DND-41 (cell line): Measurements from ENCODE around the gene PID1.

Experiments
- ATAC-seq: fragments of 200-7000 bp; cut with Tn5 transposase; 3 replicates; pipeline ENCODE4 v1.9.1; 2021; ENCODE audit warnings: low read depth; ENCODE audit not compliant: insufficient read depth
- DNase-seq: peaks from one replicate; pipeline ENCODE4 v3.0.0-alpha.2; 2020
- H2AFZ ChIP-seq: 2 replicates; pipeline ENCODE4 v1.6.0; 2012; ENCODE audit warnings: low read depth, low read length
- H3K27ac ChIP-seq: 2 replicates; pipeline ENCODE4 v1.5.1; 2012; ENCODE audit warnings: low read length, inconsistent platforms
- H3K27me3 ChIP-seq: fragments of 200-600 bp; sonication (generic); 2 replicates; pipeline ENCODE4 v1.6.0; 2012; ENCODE audit warnings: low read length, mild to moderate bottlenecking, inconsistent platforms; ENCODE audit not compliant: insufficient read depth, poor library complexity
- H3K36me3 ChIP-seq: 2 replicates; pipeline ENCODE4 v1.5.1; 2012; ENCODE audit warnings: low read length, inconsistent platforms; ENCODE audit not compliant: insufficient read depth
- H3K4me1 ChIP-seq: 2 replicates; pipeline ENCODE4 v1.5.1; 2012; ENCODE audit warnings: mild to moderate bottlenecking, low read length; ENCODE audit not compliant: insufficient read depth
- H3K4me2 ChIP-seq: 2 replicates; pipeline ENCODE4 v1.6.0; 2012; ENCODE audit warnings: mild to moderate bottlenecking, moderate library complexity, low read length, inconsistent platforms; ENCODE audit not compliant: insufficient read depth
- H3K4me3 ChIP-seq, 2 experiments: fragments of 200-600 bp in 1 of 2; shearing (Covaris generic) in 1 of 2; 2 replicates each; pipeline ENCODE4 v1.5.1; 2012 to 2016; ENCODE audit warnings: inconsistent platforms in 2 of 2, low read length in 2 of 2, mild to moderate bottlenecking in 2 of 2, low read depth in 1 of 2, moderate library complexity in 1 of 2
- H3K79me2 ChIP-seq: 2 replicates; pipeline ENCODE4 v1.6.0; 2012; ENCODE audit warnings: low read length, inconsistent platforms; ENCODE audit not compliant: insufficient read depth
- H3K9ac ChIP-seq: 2 replicates; pipeline ENCODE4 v1.6.0; 2012; ENCODE audit warnings: low read depth, mild to moderate bottlenecking, inconsistent platforms, low read length, moderate library complexity
- H3K9me3 ChIP-seq: 2 replicates; pipeline ENCODE4 v1.5.1; 2012; ENCODE audit warnings: low read length, moderate library complexity, mild to moderate bottlenecking, inconsistent platforms; ENCODE audit not compliant: insufficient read depth, severe bottlenecking
- H4K20me1 ChIP-seq: 2 replicates; pipeline ENCODE4 v1.6.0; 2012; ENCODE audit warnings: low read length; ENCODE audit not compliant: insufficient read depth
- CTCF ChIP-seq: IDR thresholded peaks from 2 replicates; pipeline ENCODE4 v1.5.1; 2012; ENCODE audit warnings: borderline replicate concordance, low read length, moderate library complexity, mild to moderate bottlenecking; ENCODE audit not compliant: poor library complexity, severe bottlenecking; ENCODE audit errors: extremely low read depth
- EZH2 ChIP-seq: IDR thresholded peaks from 3 replicates; pipeline ENCODE4 v1.6.1; 2012; ENCODE audit warnings: borderline replicate concordance, low read depth, mild to moderate bottlenecking, moderate library complexity, low read length, inconsistent platforms; ENCODE audit not compliant: severe bottlenecking

Gene PID1

GRCh38 chr2:229132236-229132635, 138.9 kb downstream of the PID1 start:
- H3K4me3 ChIP-seq = no peak overlapping the region
- no peaks in the 10 kb centered on the region for H3K36me3 ChIP-seq
- no peaks in the 10 kb centered on the region for H3K9me3 ChIP-seq
- no peak for TF ChIP-seq EZH2
- no peak for TF ChIP-seq CTCF
- H3K9ac ChIP-seq = no peak overlapping the region
- DNase-seq (no peak), ATAC-seq (no peak)
- H2AFZ ChIP-seq = no peak overlapping the region
- H4K20me1 ChIP-seq = no peaks in the 10 kb centered on the region
- H3K4me1 ChIP-seq = no peaks in the 10 kb centered on the region
- no peak overlapping the region for H3K27ac ChIP-seq
- H3K4me2 ChIP-seq = no peak overlapping the region
- no peaks in the 10 kb centered on the region for H3K27me3 ChIP-seq
- no peaks in the 10 kb centered on the region for H3K79me2 ChIP-seq

- no peak overlapping the region for H3K4me2 ChIP-seq
Observed at GRCh38 chr2:229130522-229130921, 140.6 kb downstream of the PID1 start.

GRCh38 chr2:229129738-229130371, 141.2 kb downstream of the PID1 start:
- Histone ChIP-seq H3K9ac (no peak overlapping the region), H3K27ac (no peak overlapping the region), H3K4me2 (no peak overlapping the region), H3K4me1 (no peaks in the 10 kb centered on the region), H2AFZ (no peak overlapping the region), H3K79me2 (no peaks in the 10 kb centered on the region), H3K36me3 (no peaks in the 10 kb centered on the region), H3K27me3 (no peaks in the 10 kb centered on the region), H3K4me3 (no peak overlapping the region), H4K20me1 (no peaks in the 10 kb centered on the region), H3K9me3 (no peaks in the 10 kb centered on the region)
- ATAC-seq = no peak
- DNase-seq = no peak
- TF ChIP-seq CTCF (no peak), EZH2 (no peak)

More at GRCh38 chr2:229130522-229130921, 140.6 kb downstream of the PID1 start:
- Histone ChIP-seq H3K36me3 (no peaks in the 10 kb centered on the region), H3K27me3 (no peaks in the 10 kb centered on the region), H3K9me3 (no peaks in the 10 kb centered on the region), H3K4me3 (no peak overlapping the region), H4K20me1 (no peaks in the 10 kb centered on the region), H3K9ac (no peak overlapping the region), H3K4me1 (no peaks in the 10 kb centered on the region), H3K79me2 (no peaks in the 10 kb centered on the region), H2AFZ (no peak overlapping the region), H3K27ac (no peak overlapping the region)
- DNase-seq = no peak
- ATAC-seq = no peak
- TF ChIP-seq CTCF (no peak), EZH2 (no peak)
